Transverse colon (tissue), 4 donors: ENCODE results near the gene EYS. TPM values are rescaled to one million over a fixed set of nuclear protein-coding genes. Genes with fewer than 3 reads are reported as not detected.

Experiments
- DNase-seq: peaks from one replicate; pipeline ENCODE4 v3.0.0-alpha.2; 2019
- H3K27ac ChIP-seq, 4 donors: fragments of 200-600 bp; sonication (generic); 2 replicates each; pipeline ENCODE4 v1.5.1; 2016 to 2018; ENCODE audit warnings: inconsistent platforms in 4 of 4
- H3K27me3 ChIP-seq: fragments of 200-600 bp; sonication (generic); 2 replicates; pipeline ENCODE4 v1.5.1; 2017; ENCODE audit warnings: inconsistent platforms
- H3K36me3 ChIP-seq, 4 donors: fragments of 200-600 bp; sonication (generic); 2 replicates each; pipeline ENCODE4 v1.5.1; 2017 to 2019; ENCODE audit warnings: inconsistent platforms in 4 of 4
- H3K4me1 ChIP-seq, 4 donors: fragments of 200-600 bp; sonication (generic); 2 replicates each; pipeline ENCODE4 v1.5.1; 2017 to 2020; ENCODE audit warnings: inconsistent platforms in 4 of 4
- H3K4me3 ChIP-seq, 4 donors: fragments of 200-600 bp; sonication (generic); 1 replicate in 1 of 4; 2 replicates in 3 of 4; pipeline versions ENCODE4 v1.5.1 to v1.6.1; 2017 to 2019; ENCODE audit warnings: inconsistent platforms in 4 of 4
- H3K9me3 ChIP-seq, 2 donors: fragments of 200-600 bp; sonication (generic); 2 replicates each; pipeline ENCODE4 v1.5.1; 2017 to 2019; ENCODE audit warnings: inconsistent platforms in 2 of 2
- CTCF ChIP-seq, 5 experiments: fragments of 200-600 bp in 3 of 5; fragments of 450-650 bp in 2 of 5; sonication (generic) in 3 of 5; IDR thresholded peaks; 1 replicate in 2 of 5; 2 replicates in 3 of 5; pipeline ENCODE4 v1.5.1; 2016 to 2017; ENCODE audit warnings: antibody characterized with exemption in 5 of 5, inconsistent platforms in 3 of 5, mild to moderate bottlenecking in 2 of 5, moderate library complexity in 1 of 5
- EP300 ChIP-seq: sonication (generic); formaldehyde crosslinking; IDR thresholded peaks from one replicate; pipeline ENCODE4 v1.6.1; 2017; ENCODE audit warnings: antibody characterized with exemption, low read depth
- POLR2A ChIP-seq: fragments of 450-650 bp; IDR thresholded peaks from one replicate; pipeline ENCODE4 v1.6.1; 2016; ENCODE audit warnings: antibody characterized with exemption, mild to moderate bottlenecking, moderate library complexity
- POLR2AphosphoS5 ChIP-seq, 3 donors: sonication (generic); formaldehyde crosslinking; IDR thresholded peaks; one replicate each; pipeline ENCODE4 v1.6.1; 2016; ENCODE audit warnings: antibody characterized with exemption in 3 of 3
- WGBS, 2 donors: methylation state at CpG; one replicate each; pipeline ENCODE4 v1.1.5; 2018; ENCODE audit warnings: low coverage in 1 of 2; 5-methylcytosine and 5-hydroxymethylcytosine counted together
- in situ Hi-C, 4 donors: fragments of 200-750 bp; cut with MboI; loops; one replicate each; pipeline versions ENCODE4 v1.15.0 to v1.15.1; 2017; ENCODE audit warnings: low sequenced_read_pairs in 3 of 4, low pct_ligation_motif_present in 1 of 4, low pct_unique_long_range_greater_than_20kb in 1 of 4
- intact Hi-C: fragments of 100-400 bp; cut with DNase I; formaldehyde crosslinking; loops from one replicate; pipeline ENCODE4 v1.15.1; 2023; ENCODE audit warnings: low total_unique reads
- total RNA-seq, 4 donors: library from RNA; depleted of rRNA; stranded (reverse); fragments of >200 nt; gene quantifications; one replicate each; pipeline ENCODE4 v1.1.0, GENCODE V29; 2016

The EYS gene
- total RNA-seq, 4 donors from 2014 or later = 0.41 TPM; not detected in 3

DNA sequence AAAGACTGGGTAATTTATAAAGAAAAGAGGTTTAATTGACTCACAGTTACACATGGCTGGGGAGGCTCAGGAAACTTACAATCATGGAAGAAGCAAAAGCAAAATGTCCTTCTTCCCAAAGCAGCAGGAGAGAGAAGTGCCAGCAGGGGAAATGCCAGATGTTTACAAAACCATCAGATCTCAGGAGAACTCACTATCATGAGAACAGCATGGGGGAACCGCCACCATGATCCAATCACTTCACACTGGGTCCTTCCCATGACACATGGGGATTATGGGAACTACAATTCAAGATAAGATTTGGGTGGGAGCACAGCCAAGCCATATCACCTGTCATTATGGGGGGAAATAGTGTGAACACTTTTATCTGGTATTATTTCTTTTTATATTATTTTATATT, 557.2 kb downstream of the EYS start:
- intact Hi-C loops = no loop called here
- Histone ChIP-seq H3K27me3 (no peaks in the 10 kb centered on the region), H3K4me3 (no peak overlapping the region), H3K36me3 (no peaks in the 10 kb centered on the region), H3K9me3 (no peaks in the 10 kb centered on the region), H3K27ac (no peak overlapping the region), H3K4me1 (no peaks in the 10 kb centered on the region)
- TF ChIP-seq POLR2A = no peak
- TF ChIP-seq EP300 = no peak
- no peak for TF ChIP-seq CTCF (IDR thresholded peaks at IDR 0.05)
- no peak for TF ChIP-seq POLR2AphosphoS5 (IDR thresholded peaks at IDR 0.05)
- in situ Hi-C loops = no loop called here
- DNase-seq = no peak
- 77 to 100% methylated on average over 1 of the region's 1 CpG for WGBS, 2 donors

- H3K4me1 ChIP-seq = no peaks in the 10 kb centered on the region
- DNase-seq = no peak
- no peak for TF ChIP-seq POLR2A
- no peak for TF ChIP-seq POLR2AphosphoS5 (IDR thresholded peaks at IDR 0.05)
- no peak for TF ChIP-seq CTCF (IDR thresholded peaks at IDR 0.05)
- TF ChIP-seq EP300 = no peak
- H3K4me3 ChIP-seq = no peak overlapping the region
- intact Hi-C loops = no loop called here
- in situ Hi-C loops = no loop called here
- H3K36me3 ChIP-seq = no peaks in the 10 kb centered on the region
- H3K27me3 ChIP-seq = no peaks in the 10 kb centered on the region
- H3K9me3 ChIP-seq = no peaks in the 10 kb centered on the region
- no peak overlapping the region for H3K27ac ChIP-seq
- WGBS, 2 donors = 63 to 73% methylated on average over 1 to 2 of the region's 2 CpGs
Observed at GRCh38 chr6:65148839-65149238, 558.2 kb downstream of the EYS start.

DNA sequence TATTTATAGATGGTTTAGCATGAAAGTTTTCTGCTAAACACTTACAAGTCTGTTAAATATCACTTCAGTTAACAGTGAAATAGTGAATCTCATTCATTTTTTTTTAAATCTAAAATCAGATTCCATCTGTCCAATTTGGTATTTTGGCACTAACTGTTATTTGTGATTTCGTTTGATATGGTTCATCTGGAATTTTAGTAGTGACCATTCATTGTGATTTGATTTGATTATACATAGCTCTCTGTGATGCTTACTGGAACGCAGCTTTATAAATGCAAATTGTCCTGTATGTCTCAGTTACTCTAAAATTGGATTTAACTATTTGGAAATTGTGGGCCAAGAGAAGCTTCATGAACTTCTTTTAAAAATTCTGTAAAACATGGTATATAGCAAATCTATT, 571.5 kb downstream of the EYS start:
- Histone ChIP-seq H3K4me1 (no peaks in the 10 kb centered on the region), H3K36me3 (no peaks in the 10 kb centered on the region), H3K9me3 (no peaks in the 10 kb centered on the region), H3K4me3 (no peak overlapping the region), H3K27ac (no peak overlapping the region), H3K27me3 (no peaks in the 10 kb centered on the region)
- 68 to 75% methylated on average over 2 of the region's 2 CpGs for WGBS, 2 donors
- intact Hi-C loops = no loop called here
- TF ChIP-seq POLR2AphosphoS5 (IDR thresholded peaks at IDR 0.05) = no peak
- in situ Hi-C loops = no loop called here
- DNase-seq = no peak

DNA sequence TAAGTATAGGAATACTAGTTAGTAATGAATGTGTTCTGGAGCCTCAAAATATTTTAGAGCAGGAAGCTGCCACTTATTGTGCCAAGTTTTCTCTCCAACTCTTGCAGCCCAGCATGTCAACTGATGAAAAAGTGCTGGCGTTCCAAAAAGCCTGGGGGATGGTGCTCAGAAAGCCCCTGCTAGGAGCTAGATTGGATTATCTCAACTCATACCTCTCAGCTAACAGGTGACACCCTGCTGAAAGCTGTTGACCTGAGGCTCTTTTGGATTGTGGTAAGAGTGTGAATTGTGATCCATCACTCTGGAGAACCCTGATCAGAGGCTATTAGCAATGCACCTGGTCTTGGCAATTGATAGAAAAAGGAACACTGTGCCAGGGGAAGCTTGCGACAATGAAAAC, 580.4 kb downstream of the EYS start:
- in situ Hi-C loops = no loop called here
- 66 to 80% methylated on average over 1 to 2 of the region's 2 CpGs for WGBS, 2 donors
- intact Hi-C loops = no loop called here
- Histone ChIP-seq H3K36me3 (no peaks in the 10 kb centered on the region), H3K4me3 (no peak overlapping the region), H3K27me3 (no peaks in the 10 kb centered on the region), H3K27ac (no peak overlapping the region), H3K9me3 (no peaks in the 10 kb centered on the region), H3K4me1 (no peaks in the 10 kb centered on the region)
- DNase-seq = no peak
- TF ChIP-seq POLR2AphosphoS5 (IDR thresholded peaks at IDR 0.05) = no peak
- TF ChIP-seq EP300 = no peak
- no peak for TF ChIP-seq POLR2A

DNA sequence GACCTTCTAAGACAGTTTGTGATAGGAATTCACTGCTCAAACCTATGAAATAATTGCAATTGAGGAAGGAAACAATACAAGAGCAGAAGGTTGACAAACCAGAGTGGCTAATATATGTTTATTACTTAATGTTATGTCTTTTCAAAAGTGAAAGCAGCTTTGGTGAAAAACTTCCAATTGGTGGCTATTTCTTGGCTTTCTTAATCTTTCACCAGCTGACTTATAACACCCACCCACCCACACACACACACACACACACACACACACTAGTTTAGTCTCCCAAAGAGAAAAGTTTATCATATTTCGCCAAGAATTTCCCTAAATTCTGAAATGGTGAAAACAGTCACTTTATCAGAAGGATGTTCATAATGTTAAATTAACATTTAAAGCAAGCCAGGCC, 583.5 kb downstream of the EYS start:
- intact Hi-C loops (no loop called here), in situ Hi-C loops (no loop called here)
- H3K27me3 ChIP-seq = no peaks in the 10 kb centered on the region
- H3K4me1 ChIP-seq = no peaks in the 10 kb centered on the region
- no peak for TF ChIP-seq CTCF (IDR thresholded peaks at IDR 0.05)
- TF ChIP-seq POLR2A = no peak
- no peak for TF ChIP-seq EP300
- TF ChIP-seq POLR2AphosphoS5 (IDR thresholded peaks at IDR 0.05) = no peak
- H3K9me3 ChIP-seq = no peaks in the 10 kb centered on the region
- no peak overlapping the region for H3K27ac ChIP-seq
- H3K36me3 ChIP-seq = no peaks in the 10 kb centered on the region
- no peak overlapping the region for H3K4me3 ChIP-seq
- 56 to 74% methylated on average over 1 of the region's 1 CpG for WGBS, 2 donors
- DNase-seq = no peak
